Stimulated activated CD4-positive, alpha-beta T cell treated with anti-CD3 and anti-CD28 coated beads, Interleukin-2, amount 100 ng/mL, for 4 hours (primary cell): Measurements from ENCODE around the gene GPC3.
"Not testable (repeated sequence)": the region's sequence is repeated elsewhere in the genome, so short reads cannot be mapped to it uniquely, and the experiment has no call there.

Experiments used
- DNase-seq: peaks from one replicate; pipeline ENCODE4 v3.0.0-alpha.2; 2020; ENCODE audit warnings: low read depth

GPC3 gene

DNA sequence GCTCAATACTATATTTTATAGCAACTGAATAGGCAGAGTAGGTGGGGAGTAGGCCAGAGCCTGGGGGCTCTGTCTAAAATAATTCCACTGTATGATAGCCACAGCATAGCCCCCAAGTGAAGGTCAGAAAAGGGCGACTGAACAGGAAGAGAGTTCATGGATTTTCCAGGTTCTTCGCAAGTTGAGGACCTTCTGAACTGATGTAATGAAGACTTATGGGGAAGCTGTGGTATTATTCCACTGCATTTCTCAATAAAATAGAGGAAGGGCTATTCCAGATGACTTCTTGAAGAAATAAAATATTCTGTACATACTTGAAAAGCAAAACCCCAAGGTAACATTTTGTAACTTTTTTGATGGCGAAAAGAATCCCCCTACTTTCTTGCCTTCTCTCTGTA lies 338.7 kb downstream of the GPC3 start:
- no peak for DNase-seq

DNA sequence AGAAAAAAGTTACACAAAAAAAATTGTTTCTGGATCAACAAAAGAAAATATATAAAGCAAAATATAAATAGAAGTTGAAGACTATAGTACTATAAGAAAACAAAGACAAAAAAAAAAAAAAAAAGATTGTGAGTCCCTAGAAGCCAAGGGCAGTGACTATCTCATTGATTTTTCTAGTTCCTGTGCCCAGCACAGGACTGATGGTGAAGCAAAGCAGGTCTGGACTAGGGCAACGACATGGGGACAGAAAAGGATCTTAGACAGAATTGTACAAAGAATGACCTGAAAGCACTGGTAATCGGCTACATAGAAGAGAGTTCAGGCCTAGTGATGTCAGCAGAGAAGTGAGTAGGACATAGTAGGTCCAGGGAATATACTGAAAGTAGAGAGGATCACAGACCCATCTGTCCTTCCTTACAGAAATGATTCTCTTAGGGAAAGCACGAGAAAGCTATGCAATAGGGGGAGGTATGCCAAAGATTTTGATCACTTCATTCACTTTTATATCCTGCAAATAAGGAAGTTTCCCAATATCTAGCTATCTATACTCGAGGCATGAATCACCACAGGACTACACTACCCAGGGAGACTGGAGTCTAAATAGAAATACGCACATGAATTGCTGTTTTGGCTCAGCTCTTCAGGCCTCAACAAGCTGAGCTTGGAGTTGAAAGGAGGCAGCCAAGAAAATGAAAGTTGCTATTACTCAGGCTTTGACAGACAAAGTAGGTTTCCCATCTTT lies 339.2 kb downstream of the GPC3 start:
- no peak for DNase-seq

DNA sequence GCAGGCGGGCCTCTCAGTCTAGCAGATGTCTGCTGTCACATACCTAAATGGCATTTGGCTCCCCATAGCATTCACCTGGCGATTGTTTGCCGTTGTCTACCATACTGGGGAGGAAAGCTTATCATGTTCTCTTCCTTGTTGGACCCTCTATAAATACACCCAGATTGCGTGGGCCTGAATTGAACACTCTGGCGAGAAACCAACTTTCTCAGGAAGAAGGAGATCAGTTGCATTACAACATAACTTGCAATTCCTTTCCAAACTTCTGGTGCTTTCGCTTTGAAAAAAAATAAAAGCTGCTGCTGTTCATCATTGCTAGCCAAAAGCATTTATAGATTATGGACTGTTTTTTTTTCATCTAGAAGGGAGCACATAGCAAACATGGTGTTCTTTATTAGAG lies 340.1 kb downstream of the GPC3 start:
- no peak for DNase-seq

DNA sequence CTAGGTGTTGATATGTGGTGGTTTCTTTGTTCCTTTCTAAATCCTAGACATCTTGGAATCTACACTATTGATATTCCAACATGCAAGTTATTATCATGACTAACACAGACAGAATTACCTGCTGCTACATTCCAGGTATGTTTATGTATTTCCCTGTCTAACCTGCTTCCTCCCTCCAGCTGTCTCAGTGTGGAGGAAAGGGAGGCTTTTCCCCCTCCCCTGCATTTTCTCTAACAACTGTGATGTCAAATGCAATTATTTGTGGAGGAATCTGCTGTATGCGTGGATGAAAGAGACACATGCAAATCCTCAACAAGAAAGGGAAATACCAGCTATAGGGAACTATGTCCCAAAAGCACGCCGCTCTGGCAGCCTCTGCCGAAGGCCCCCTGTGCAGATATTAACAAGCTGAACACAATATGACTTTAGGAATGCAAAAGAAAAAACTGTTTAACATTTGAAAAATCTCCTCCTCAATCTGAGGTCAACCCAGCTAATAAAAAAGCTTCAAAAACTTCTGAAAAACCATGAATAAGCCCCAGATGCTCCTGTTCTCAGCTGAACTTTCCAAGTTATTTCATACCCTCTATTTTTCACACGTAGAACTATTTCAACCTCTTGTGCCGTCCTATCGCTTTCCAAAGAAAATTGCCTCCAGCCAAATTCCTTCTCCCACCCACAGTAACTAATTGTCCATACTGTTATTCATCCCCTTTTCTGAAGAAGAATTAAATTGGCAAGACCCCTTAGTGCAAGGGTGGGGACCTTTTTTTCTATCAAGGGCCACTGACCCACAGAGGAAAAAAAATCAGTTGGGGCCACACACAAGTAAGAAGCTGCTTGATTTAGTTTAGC lies 345.0 kb downstream of the GPC3 start:
- no peak for DNase-seq

DNA sequence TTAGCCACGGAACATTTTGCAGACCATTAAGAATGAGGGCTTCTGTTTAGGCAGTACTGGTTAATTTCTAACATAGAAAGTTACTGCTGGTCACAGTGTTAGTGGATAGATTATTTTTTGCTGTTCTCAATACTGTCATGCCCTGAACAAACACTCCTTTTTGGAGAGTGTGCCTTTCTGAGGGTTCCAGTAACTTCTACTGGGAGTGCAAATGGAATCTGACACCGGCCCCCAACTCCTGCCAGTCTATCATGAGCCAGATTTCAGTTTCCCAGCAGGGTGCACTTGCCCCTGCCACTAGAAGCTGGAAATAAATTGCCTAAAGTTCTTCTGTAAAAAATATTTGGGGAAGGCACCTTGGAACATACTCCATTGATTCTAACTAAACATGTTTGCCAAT lies 345.7 kb downstream of the GPC3 start:
- no peak for DNase-seq

DNA sequence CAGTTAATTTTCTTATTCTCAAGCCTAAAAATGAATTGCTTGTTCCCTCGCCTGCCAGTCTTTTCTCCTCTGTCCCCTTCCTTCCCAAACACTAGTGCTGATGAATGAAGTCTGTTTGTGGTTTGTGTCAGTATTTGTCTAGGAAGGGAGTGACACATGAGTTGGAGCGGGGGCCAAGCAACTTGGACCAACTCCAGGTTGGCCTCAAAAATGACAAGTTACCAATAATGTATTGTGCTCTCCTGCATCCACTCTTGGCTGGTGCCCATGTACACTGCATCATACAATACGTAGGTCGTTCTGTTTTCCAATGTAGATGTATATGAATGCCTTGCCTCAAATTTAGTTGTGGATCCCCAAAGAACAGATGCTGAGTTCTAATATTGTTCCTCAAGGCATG lies 347.1 kb downstream of the GPC3 start:
- DNase-seq, result no peak

DNA sequence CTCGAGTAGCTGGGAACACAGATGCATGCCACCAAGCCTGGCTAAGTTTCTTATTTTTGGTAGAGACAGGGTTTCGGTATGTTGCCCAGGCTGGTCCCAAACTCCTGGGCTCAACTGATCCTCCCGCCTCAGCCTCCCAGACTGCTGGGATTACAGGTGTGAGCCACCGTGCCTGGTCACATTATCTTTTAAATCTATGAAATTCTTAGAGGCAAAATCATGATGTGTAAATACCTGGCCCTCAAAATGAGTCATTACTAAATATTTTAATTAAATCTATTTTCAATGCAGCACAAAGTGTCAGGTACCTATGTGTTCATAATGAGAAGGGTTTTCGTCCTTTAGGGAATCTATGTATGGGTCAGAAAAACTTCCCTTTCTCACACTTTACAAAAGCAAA lies 347.6 kb downstream of the GPC3 start:
- no peak for DNase-seq

DNA sequence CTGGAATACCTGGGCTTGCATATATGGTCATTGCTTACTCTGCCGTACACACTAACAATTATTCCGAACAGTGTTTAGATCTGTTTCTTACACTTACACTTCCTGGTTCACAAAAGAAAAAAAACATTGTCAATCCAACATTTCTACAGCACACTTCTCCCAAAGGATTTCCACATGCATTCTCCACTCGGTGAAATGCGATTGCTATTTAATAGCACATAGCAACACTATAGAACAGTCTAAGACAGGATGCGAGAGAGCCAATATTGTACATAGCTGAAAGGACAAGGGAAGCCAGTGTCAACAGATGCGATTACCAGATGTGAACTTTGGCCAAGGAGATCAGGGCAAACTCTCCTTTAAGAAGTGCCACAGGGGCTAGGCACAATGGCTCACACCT lies 349.4 kb downstream of the GPC3 start:
- no peak for DNase-seq

DNA sequence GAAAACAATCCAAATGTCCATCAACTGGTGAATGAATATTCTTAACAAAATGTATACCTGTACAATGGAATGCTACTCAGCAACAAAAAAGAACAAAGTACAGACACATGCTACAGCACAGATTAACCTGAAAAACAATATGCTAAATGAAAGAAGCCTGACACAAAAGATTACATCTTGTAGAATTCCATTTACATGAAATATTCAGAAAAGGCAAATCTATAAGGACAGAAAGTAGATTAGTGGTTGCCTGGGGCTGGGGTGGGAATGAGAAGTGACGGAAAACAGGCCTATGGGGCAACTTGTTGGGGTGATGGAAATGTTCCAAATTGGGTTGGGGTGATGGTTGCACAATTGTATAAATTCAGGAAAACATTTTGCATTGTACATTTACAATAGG lies 351.0 kb downstream of the GPC3 start:
- DNase-seq, result no peak

DNA sequence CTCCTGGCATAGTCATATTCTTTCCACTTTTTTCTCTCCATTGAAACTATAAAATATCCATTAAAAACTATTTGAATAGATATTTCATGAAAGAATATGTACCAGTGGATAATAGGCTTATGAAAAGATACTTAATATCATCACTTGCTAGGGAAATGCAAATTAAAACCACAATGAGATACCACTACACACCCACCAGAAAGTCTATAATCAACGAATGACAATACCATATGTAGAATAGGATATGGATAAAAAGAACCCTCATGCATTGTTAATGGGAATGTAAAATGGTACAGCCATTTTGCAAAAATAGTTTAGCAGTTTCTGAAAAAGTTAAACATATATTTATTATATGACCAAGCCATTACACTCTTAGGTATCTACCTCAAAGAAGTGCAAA lies 351.4 kb downstream of the GPC3 start:
- no peak for DNase-seq

DNA sequence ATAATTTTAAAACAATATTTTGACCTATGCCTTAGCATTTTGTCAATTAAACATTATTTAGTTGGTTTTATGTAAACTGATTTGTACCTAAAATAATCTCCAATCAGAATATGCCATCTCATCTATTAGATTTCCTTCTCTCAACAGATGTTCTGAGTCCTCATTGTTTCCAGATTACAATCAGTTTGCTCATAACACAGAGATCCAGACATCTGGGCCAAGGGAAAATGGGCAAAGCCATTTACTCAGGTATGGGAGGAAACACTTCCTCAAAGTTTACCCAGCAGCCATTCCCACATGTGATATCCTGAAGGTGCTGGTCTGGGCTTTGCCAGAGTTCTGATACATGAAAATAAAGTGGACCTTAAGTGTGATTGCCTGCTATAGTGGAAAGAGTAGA lies 352.2 kb downstream of the GPC3 start:
- DNase-seq, result no peak

DNA sequence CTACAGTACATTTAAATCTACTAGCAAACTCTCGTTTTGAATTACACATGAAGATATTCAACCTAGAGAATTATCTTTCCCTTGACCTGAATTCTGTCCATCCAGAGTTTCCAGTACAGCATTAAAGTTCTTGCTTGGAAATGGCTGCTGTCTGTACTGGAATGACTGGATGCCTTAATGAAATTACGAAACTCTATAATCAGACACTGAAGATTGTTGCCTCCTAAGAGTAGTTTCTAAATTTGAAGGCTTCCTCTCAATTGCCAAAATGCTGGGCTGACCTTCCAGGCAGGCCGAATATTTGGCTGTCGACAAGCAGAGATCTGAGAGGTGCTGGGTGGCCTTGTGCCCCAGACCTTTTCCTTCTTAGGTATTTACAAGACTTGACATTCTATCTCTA lies 355.0 kb downstream of the GPC3 start:
- DNase-seq, result no peak

DNA sequence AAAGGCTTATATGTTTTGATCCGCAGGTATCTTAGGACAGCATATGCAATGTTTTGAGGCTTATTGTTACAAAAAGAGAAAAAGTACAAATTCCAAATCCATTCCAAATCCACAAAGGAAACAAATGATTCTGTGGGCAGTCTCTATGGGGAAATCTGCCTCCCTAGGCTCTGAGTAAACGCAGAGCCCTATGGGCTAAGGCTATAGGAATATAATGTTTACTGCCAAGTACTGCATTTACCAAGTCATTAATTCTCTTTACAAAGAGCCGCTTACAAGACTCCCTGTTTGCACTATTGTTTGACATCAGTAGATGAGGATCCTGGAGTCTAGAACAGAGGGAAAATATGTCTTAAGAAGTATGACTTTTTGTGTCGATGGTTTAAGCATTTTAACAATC lies 357.7 kb downstream of the GPC3 start:
- DNase-seq, result no peak

DNA sequence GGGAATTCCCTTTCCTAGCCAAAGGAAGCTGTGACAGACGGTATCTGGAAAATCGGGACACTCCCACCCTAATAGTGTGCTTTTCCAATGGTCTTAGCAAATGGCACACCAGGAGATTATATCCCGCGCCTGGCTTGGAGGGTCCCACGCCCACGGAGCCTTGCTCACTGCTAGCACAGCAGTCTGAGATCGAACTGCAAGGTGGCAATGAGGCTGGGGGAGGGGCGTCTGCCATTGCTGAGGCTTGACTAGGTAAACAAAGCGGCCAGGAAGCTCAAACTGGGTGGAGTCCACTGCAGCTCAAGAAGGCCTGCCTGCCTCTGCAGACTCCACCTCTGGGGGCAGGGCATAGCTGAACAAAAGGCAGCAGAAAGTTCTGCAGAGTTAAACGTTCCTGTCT lies 364.0 kb downstream of the GPC3 start:
- DNase-seq, result not testable (repeated sequence)

DNA sequence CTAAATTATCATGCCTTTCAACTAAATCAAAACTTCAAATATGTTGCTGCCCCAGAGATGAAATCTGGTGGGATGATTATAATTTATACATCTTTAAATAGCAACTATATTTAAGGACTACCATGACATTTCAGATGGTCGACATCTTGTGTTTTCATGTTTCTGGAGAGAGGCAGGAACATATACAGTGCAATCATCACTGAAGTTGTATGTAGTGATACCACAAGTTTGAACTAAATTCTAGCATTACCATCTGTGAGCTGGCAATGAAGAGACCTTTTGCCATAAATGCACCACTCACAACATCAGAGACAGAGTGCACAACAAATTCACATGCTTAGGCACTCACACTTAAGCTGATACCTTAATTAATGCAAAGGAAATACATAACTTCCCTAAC lies 373.7 kb downstream of the GPC3 start:
- DNase-seq, result no peak

DNA sequence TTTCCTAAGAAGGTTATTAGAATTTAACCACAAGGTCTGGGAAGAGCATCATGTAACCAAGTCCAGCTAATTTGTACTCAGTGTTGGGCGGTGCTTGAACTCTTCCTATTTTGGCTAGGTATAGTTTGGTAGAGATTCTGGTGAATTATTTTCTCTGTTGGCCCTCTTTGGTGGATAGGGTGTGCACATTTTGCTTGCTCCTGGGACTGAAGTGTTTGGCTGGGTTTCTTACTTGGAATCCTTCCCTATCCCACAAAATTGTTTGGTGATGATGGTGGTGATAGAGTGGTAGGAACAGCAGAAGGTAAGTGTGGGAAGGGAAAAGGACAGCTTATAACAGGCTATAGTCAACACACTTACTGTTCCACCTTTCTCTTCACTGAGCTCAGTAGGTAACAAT lies 375.3 kb downstream of the GPC3 start:
- DNase-seq, result no peak

DNA sequence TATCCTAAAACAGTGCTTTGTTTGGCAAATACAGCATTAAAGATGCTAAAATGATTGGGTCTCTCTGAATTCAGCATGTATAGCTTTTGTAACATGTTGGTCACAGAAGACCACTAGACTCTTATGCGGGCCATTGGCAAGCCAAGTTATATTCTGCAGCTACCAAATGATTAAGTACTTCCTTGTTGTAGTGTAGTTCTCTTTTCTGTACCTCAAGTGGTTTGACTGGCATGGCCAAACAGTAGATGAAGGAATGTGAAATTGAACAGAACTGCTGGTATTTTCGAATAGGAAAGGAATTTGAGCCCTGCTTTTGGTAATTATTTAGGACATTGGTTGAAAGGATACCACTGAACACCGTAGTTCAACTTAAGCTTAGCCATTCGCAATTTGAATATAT lies 376.2 kb downstream of the GPC3 start:
- no peak for DNase-seq

DNA sequence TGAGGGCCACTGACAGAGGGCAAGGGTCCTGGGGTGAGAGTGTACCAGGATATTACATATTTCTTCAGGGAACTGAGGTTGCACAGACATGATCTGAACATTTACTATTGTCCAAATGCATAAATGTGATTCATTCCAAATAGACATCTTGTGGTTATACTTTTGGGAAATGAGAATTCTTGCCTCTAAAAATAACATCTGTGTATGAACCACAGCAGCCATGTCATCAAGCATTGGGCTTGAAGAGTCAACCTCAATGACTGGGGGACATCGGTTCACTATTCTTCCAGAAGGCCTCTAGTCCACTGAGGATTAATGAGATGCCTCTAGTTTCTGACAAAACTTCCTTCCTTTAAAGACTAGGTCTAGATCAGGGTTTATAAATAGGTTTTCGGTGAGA lies 377.0 kb downstream of the GPC3 start:
- no peak for DNase-seq

DNA sequence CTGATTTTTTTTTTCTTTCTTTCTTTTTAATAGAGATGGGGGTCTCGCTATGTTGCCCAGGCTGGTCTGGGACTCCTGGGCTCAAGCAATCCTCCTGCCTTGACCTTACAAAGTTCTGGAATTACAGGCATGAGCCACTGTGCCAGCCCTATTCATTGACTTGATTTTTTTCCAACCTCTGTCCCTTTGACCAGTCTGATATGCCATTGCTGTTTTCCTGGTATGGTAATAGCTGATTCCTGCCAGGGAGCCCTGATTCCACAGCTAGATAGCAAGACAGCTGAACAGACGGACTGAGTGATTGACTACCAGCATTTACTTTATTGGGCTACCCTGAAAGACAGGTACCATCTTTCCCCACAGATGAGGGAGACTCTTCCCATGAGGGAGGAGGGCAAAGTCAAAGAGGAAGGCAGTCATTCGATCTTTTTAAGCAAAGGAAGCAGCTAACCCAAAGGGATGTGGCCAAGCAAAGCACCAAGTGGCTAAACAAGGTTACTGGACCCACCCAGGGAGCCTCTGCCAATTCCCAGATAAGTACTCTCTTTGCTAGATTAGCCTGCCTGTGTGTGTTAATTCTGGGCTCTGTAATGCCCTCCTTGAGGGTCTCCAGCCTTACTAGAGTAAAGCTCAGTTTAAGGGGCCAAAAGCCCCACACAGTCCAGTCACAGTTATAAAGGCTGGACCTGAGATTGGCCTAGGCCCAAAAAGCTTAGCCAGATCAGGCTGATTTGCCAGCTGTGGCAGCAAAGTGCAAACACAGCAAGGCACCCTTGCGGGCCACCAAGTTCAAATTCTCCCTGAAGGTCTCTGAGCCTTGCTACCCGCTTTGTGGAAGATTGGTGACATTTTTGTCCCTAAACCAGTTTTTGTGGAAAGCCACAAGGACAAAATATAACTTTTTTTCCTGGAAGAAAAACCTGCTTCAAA lies 377.7 kb downstream of the GPC3 start:
- no peak for DNase-seq

DNA sequence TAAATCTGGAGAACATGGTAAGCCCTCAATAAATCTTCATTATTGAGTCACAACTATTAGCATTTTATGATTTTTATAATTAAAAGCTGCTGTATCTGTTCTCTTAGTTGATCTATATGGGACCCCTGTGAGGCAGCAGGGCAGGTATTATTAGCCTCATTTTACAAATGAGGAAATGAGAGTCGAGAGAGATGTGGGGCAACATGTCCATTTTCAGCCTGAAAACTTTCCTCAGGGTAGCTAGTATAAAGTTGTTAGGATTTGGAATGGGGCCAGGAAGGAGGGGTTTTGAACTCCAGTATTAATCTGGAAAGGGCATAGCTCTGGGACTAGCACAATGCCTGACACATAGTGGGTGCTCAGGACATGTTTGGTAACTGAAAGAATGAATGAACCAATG lies 378.4 kb downstream of the GPC3 start:
- DNase-seq, result no peak

DNA sequence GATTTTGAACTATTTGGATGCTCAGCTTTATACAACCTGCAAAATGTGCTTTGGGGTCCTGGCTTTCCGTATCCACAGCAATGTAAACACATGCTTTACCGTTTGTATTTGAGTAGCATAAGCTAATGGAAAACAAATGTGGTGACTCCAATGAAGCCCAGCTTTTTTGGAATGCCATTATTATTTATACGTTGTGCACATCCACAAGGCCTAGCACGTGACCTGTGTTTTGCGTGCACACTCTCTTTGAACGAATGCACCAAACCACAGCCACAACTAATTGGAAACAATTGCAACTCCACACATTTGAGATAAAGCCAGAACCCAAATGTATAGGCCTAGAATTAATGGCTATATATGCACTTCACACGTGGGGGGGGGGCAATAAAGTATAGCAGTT lies 380.6 kb downstream of the GPC3 start:
- no peak for DNase-seq

DNA sequence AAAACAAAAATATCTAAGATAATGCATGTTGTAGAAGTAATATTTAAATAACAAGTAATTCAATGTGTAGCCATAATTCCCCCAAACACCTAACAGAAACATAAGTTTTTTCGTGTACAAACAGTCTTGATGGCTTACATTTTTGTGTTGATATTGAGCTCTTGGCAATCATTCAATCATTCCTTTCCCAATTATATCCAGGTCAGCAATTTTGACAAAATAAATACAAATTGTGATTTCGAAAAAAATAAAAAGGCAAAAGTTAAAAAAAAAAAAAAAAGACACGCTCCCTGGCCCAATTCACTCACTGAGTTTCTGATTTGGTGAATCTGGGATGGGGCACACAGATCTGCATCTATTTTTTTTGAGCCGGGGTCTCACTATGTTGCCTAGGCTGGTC lies 382.5 kb downstream of the GPC3 start:
- no peak for DNase-seq

DNA sequence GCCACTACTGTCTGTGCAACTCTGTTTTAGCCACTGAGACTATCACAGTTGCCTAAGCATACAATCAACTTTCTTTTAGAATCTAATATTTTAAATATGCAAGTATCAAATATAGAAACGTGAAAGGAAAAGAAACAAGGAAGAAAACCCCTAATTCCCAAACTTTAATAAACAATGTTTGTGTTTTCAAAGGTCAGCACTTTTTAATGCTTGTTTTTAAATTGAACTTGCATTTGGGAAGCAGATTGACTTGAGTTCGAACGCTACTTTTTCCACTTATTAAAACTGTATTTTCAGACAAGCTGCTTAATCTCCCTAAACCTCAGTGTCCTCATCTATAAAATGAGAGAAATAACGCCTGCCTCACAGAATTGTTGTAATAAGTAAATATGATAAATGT lies 384.3 kb downstream of the GPC3 start:
- no peak for DNase-seq
